Measurements from ENCODE around the gene INSR.

Gene INSR

GRCh38 chr19:7125221-7125620 is 169.0 kb downstream of the INSR start:
- no peak for DNase-seq
- no peak for TF ChIP-seq POLR2A (IDR thresholded peaks at IDR 0.05; ENCODE audit: low read length)
- TF ChIP-seq GATA1 (IDR thresholded peaks at IDR 0.05; ENCODE audit: low read depth, low read length): no peak

DNA sequence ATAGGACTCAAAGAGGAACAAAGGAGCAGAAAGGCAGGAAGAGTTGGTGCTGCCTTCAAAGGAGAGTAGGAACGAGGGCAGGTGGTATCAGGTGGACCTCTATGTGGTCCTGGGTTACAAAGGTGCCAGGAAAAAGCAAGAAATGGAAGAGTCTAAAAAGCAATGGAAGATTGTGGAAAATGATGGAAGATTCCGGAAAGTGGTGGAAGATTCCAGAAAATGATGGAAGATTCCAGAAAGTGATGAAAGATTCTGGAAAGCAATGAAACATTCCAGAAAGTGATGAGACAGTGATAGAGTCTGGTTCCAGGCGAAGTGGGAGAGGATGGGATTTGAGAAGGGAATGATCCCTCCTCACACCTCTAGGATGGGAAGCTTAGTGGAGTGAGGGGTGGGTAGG is 169.4 kb downstream of the INSR start:
- no peak for DNase-seq
- TF ChIP-seq POLR2A (IDR thresholded peaks at IDR 0.05; ENCODE audit: low read length): no peak
- no peak for TF ChIP-seq GATA1 (IDR thresholded peaks at IDR 0.05; ENCODE audit: low read depth, low read length)

DNA sequence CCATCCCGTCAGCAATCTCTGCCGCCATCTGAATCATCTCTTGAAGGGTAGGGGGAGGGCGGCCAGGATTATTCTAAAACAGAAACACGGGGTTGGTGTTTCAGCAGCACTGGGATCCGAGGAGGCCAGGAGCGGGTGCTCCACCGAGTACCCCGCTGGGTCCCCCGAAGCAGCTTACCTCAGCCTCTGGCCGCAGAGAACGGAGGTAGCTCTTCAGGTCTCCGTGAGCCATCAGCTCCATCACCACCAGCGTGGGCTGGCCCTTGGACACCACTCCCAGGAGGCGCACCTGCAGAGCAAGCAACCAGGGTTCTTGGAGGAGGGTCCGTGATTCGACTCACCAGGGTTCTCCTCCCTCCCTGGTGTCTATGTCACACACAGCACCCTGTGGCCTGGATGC is 171.5 kb downstream of the INSR start:
- TF ChIP-seq GATA1 (IDR thresholded peaks at IDR 0.05; ENCODE audit: low read depth, low read length) (no peak), POLR2A (IDR thresholded peaks at IDR 0.05; ENCODE audit: low read length) (no peak)
- DNase-seq: no peak

- DNase-seq: no peak
- TF ChIP-seq POLR2A (IDR thresholded peaks at IDR 0.05; ENCODE audit: low read length) (no peak), GATA1 (IDR thresholded peaks at IDR 0.05; ENCODE audit: low read depth, low read length) (no peak)
Observed at GRCh38 chr19:7120499-7120898, 173.7 kb downstream of the INSR start.

- DNase-seq: no peak
Observed at GRCh38 chr19:7119582-7119981, 174.6 kb downstream of the INSR start.

DNA sequence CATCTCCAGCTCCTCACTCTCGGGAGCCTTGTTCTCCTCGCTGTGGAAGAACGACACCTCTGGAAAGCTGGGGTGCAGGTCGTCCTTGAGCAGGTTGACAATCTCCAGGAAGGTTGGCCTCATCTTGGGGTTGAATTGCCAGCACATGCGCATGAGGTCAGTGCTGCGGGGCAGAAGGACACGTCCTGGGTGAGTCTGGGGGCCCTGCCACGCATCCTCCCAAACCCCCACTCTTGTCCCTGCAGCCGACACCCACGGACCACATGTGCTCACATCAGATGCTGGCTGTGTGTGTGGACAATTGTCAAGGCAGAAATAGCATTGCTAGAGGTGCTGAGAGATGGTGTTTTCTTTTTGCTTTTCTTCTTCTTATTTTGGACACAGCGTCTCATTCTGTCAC is 177.0 kb downstream of the INSR start:
- TF ChIP-seq GATA1 (IDR thresholded peaks at IDR 0.05; ENCODE audit: low read depth, low read length): no peak
- TF ChIP-seq POLR2A (IDR thresholded peaks at IDR 0.05; ENCODE audit: low read length): no peak
- DNase-seq: no peak

More at GRCh38 chr19:7119582-7119981, 174.6 kb downstream of the INSR start:
- no peak for TF ChIP-seq POLR2A (IDR thresholded peaks at IDR 0.05; ENCODE audit: low read length)
- TF ChIP-seq GATA1 (IDR thresholded peaks at IDR 0.05; ENCODE audit: low read depth, low read length): no peak

DNA sequence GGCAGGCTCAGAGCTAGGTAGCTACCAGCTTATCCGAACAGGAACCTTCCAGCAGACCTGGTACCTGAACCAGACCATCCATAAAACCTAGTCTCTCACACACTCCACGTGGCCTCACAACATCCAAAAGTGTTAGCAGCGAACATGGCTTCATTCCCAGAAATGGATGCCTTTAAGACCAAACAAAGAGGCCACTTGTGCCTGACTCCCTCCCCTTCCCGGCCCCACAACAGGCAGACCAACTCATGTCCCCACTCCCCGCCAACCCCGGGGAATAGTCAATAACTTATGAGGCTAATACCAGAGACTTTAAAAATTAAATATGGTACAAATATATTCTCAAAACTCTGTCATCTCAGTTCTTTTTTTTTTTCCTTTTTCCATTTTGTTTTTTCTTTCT is 178.5 kb downstream of the INSR start:
- no peak for DNase-seq
- TF ChIP-seq POLR2A (IDR thresholded peaks at IDR 0.05; ENCODE audit: low read length) (no peak), GATA1 (IDR thresholded peaks at IDR 0.05; ENCODE audit: low read depth, low read length) (no peak)

GRCh38 chr19:7113233-7113632 is 181.0 kb downstream of the INSR start:
- TF ChIP-seq POLR2A (IDR thresholded peaks at IDR 0.05; ENCODE audit: low read length) (no peak), GATA1 (IDR thresholded peaks at IDR 0.05; ENCODE audit: low read depth, low read length) (no peak)
- no peak for DNase-seq

GRCh38 chr19:7112675-7113074 is 181.5 kb downstream of the INSR start:
- no peak for DNase-seq
- TF ChIP-seq POLR2A (IDR thresholded peaks at IDR 0.05; ENCODE audit: low read length): no peak
- TF ChIP-seq GATA1 (IDR thresholded peaks at IDR 0.05; ENCODE audit: low read depth, low read length): no peak

GRCh38 chr19:7109678-7110289 is 184.4 kb downstream of the INSR start:
- no peak for TF ChIP-seq POLR2A (IDR thresholded peaks at IDR 0.05; ENCODE audit: low read length)
- TF ChIP-seq GATA1 (IDR thresholded peaks at IDR 0.05; ENCODE audit: low read depth, low read length): no peak
- DNase-seq: no peak

DNA sequence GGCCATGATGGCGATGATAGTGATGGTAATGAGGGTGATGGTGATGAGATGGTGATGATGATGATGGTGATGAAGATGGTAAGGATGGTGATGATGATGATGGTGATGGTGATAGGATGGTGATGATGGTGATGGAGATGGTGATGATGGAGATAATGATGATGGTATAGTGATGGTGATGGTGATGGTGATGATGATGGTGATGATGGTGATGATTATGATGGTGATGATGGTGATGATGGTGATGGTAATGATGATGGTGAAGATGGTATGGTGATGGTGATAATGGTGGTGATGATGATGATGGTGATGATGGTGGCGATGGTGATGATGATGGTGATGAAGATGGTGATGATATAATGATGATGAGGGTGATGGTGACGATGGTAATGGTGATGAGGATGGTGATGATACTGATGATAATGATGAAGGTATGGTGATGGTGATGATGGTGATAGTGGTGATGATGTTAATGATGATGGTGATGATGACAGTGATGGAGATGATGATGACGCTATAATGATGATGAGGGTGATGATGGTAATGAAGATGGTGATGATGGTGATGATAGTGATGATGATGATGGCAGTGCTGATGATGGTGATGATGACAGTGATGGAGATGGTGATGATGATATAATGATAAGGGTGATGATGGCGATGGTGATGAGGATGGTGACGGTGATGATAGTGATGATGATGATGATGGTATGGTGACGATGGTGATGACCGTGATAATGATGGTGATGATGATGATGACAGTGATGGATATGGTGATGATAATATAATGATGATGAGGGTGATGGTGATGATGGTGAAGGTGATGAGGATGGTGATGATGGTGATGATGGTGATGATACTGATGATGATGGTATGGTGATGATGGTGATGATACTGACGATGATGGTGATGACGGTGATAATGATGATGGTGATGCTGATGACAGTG is 187.2 kb downstream of the INSR start:
- no peak for DNase-seq
- TF ChIP-seq GATA1 (IDR thresholded peaks at IDR 0.05; ENCODE audit: low read depth, low read length): no peak
- no peak for TF ChIP-seq POLR2A (IDR thresholded peaks at IDR 0.05; ENCODE audit: low read length)

DNA sequence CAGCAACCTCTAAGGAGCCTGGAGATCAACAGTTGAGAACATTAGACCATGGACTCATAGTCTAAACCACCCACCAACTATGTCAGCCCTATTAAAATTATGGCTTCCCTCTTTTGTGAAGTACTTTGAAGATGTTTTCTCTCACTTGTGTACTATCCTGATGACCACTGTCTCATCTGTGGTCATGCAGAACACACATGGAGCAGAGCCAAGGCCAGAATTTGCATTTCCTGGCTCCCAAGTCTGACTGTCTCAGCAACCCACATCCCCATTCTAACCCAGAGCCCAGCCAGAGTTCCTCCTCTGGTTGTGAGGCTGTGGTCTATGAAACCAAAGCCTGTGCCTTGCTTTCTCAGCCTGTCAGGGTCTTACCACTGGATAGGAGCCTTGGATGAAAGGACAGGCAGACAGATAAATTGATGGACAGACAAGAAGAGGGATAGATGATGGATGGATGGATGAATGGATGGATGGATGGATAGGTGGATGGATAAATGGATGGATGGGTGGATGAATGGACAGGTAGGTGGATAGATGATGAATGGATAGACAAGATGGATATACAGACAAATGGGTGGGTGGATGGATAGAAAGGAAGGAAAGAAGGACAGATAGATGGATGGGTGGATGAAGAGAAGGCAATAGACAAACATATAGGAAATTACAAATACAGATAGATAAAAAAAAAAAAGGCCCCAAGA is 189.3 kb downstream of the INSR start:
- DNase-seq: no peak
- TF ChIP-seq GATA1 (IDR thresholded peaks at IDR 0.05; ENCODE audit: low read depth, low read length) (no peak), POLR2A (IDR thresholded peaks at IDR 0.05; ENCODE audit: low read length) (no peak)

- no peak for DNase-seq
Observed at GRCh38 chr19:7101498-7102253, 192.5 kb downstream of the INSR start.

GRCh38 chr19:7099597-7099921 is 194.7 kb downstream of the INSR start:
- TF ChIP-seq GATA1 (IDR thresholded peaks at IDR 0.05; ENCODE audit: low read depth, low read length) (no peak), POLR2A (IDR thresholded peaks at IDR 0.05; ENCODE audit: low read length) (no peak)
- no peak for DNase-seq

More at GRCh38 chr19:7101498-7102253, 192.5 kb downstream of the INSR start:
- TF ChIP-seq POLR2A (IDR thresholded peaks at IDR 0.05; ENCODE audit: low read length): no peak
- TF ChIP-seq GATA1 (IDR thresholded peaks at IDR 0.05; ENCODE audit: low read depth, low read length): no peak
